WTC11 (cell line): ENCODE measurements around the gene OBSCN. TPM values are rescaled to one million over a fixed set of nuclear protein-coding genes. Genes with fewer than 3 reads are reported as not detected.

Experiments used
- ATAC-seq: fragments of 200-7000 bp; cut with Tn5 transposase; 2 replicates; pipeline ENCODE4 v1.10.0; 2021; ENCODE audit warnings: mild to moderate bottlenecking, moderate library complexity
- CTCF ChIA-PET: fragments of 300-600 bp; sonication (Branson Sonifier 250); formaldehyde crosslinking; loops from one replicate; lab custom pipeline; 2021; ENCODE audit warnings: antibody characterized with exemption; lab: Charles Lee
- POLR2A ChIA-PET: fragments of 350-600 bp; sonication (Branson Sonifier 250); formaldehyde crosslinking; loops from one replicate; lab custom pipeline; 2021; ENCODE audit warnings: antibody characterized with exemption; lab: Charles Lee
- DNase-seq: peaks from one replicate; pipeline ENCODE4 v3.0.0; 2021; ENCODE audit warnings: low spot score
- H3K27ac Mint-ChIP-seq: 2 replicates; pipeline ENCODE4 v1.8.0; 2021; ENCODE audit warnings: mixed read lengths
- H3K27me3 Mint-ChIP-seq: 2 replicates; pipeline ENCODE4 v1.8.0; 2021; ENCODE audit warnings: low read depth, mild to moderate bottlenecking, moderate library complexity, mixed read lengths
- H3K36me3 Mint-ChIP-seq: 2 replicates; pipeline ENCODE4 v1.8.0; 2021; ENCODE audit warnings: mixed read lengths
- H3K4me1 Mint-ChIP-seq: 2 replicates; pipeline ENCODE4 v1.8.0; 2022; ENCODE audit warnings: mixed read lengths
- H3K4me3 Mint-ChIP-seq: 2 replicates; pipeline ENCODE4 v1.8.0; 2021; ENCODE audit warnings: mild to moderate bottlenecking, moderate library complexity, mixed read lengths
- H3K9me3 Mint-ChIP-seq: 2 replicates; pipeline ENCODE4 v1.8.0; 2021; ENCODE audit warnings: mixed read lengths
- EMX1 ChIP-seq: fragments of 250-450 bp; sonication (Bioruptor Pico); IDR thresholded peaks from 2 replicates; pipeline ENCODE4 v1.8.0; 2021; ENCODE audit warnings: mild to moderate bottlenecking
- FOXK1 ChIP-seq: sonication (generic); formaldehyde crosslinking; IDR thresholded peaks from 2 replicates; pipeline ENCODE4 v1.8.0; 2022; ENCODE audit warnings: mild to moderate bottlenecking, moderate library complexity, missing genetic modification reagents
- FOXP1 ChIP-seq: sonication (generic); formaldehyde crosslinking; IDR thresholded peaks from 2 replicates; pipeline ENCODE4 v1.8.0; 2022; ENCODE audit warnings: missing genetic modification reagents, mild to moderate bottlenecking, moderate library complexity, borderline replicate concordance
- KAT7 ChIP-seq: sonication (generic); formaldehyde crosslinking; IDR thresholded peaks from 2 replicates; pipeline ENCODE4 v1.8.1; 2023; ENCODE audit warnings: missing genetic modification reagents, mild to moderate bottlenecking, borderline replicate concordance
- NR2C2 ChIP-seq: sonication (generic); formaldehyde crosslinking; IDR thresholded peaks from 2 replicates; pipeline ENCODE4 v1.8.0; 2022; ENCODE audit warnings: mild to moderate bottlenecking, missing genetic modification reagents
- OVOL2 ChIP-seq: fragments of 250-450 bp; sonication (Bioruptor Pico); IDR thresholded peaks from 2 replicates; pipeline ENCODE4 v1.9.0; 2021; ENCODE audit warnings: mild to moderate bottlenecking, borderline replicate concordance
- RELA ChIP-seq: sonication (generic); formaldehyde crosslinking; IDR thresholded peaks from 2 replicates; pipeline ENCODE4 v1.8.1; 2022; ENCODE audit warnings: missing genetic modification reagents, mild to moderate bottlenecking, borderline replicate concordance
- TEAD4 ChIP-seq: sonication (generic); formaldehyde crosslinking; IDR thresholded peaks from 2 replicates; pipeline ENCODE4 v1.8.0; 2022; ENCODE audit warnings: mild to moderate bottlenecking, missing genetic modification reagents
- ZNF317 ChIP-seq: sonication (generic); formaldehyde crosslinking; IDR thresholded peaks from 2 replicates; pipeline ENCODE4 v1.8.1; 2023; ENCODE audit warnings: low read depth, mild to moderate bottlenecking, moderate library complexity, missing genetic modification reagents, borderline replicate concordance
- ZNF396 ChIP-seq: fragments of 250-450 bp; sonication (Bioruptor Pico); IDR thresholded peaks from 2 replicates; pipeline ENCODE4 v1.8.0; 2021; ENCODE audit warnings: mild to moderate bottlenecking, moderate library complexity, borderline replicate concordance
- ZNF671 ChIP-seq: fragments of 250-450 bp; sonication (Bioruptor Pico); IDR thresholded peaks from 2 replicates; pipeline ENCODE4 v1.8.0; 2021; ENCODE audit warnings: mild to moderate bottlenecking
- total RNA-seq: library from RNA; stranded (reverse); gene quantifications from 3 replicates; pipeline ENCODE4 v1.2.3, GENCODE V29; 2021
- TF ChIP-seq, protein P1 (sequence below): sonication (generic); formaldehyde crosslinking; IDR thresholded peaks from 2 replicates; pipeline ENCODE4 v1.8.0; 2023; ENCODE audit warnings: mild to moderate bottlenecking, missing genetic modification reagents
- TF ChIP-seq, protein P2 (sequence below): sonication (generic); formaldehyde crosslinking; IDR thresholded peaks from 2 replicates; pipeline ENCODE4 v1.8.0; 2022; ENCODE audit warnings: mild to moderate bottlenecking, missing genetic modification reagents
- TF ChIP-seq, protein P3 (sequence below): sonication (generic); formaldehyde crosslinking; IDR thresholded peaks from 2 replicates; pipeline ENCODE4 v1.8.1; 2023; ENCODE audit warnings: mild to moderate bottlenecking, missing genetic modification reagents
- TF ChIP-seq, protein P4 (sequence below): fragments of 250-450 bp; sonication (Bioruptor Pico); IDR thresholded peaks from 2 replicates; pipeline ENCODE4 v1.9.0; 2021; ENCODE audit warnings: mild to moderate bottlenecking, borderline replicate concordance
- TF ChIP-seq, protein P5 (sequence below): fragments of 250-450 bp; sonication (Bioruptor Pico); IDR thresholded peaks from 2 replicates; pipeline ENCODE4 v1.8.0; 2021; ENCODE audit warnings: mild to moderate bottlenecking
- TF ChIP-seq, protein P6 (sequence below): sonication (generic); formaldehyde crosslinking; IDR thresholded peaks from 2 replicates; pipeline ENCODE4 v1.8.1; 2022; ENCODE audit warnings: mild to moderate bottlenecking, moderate library complexity, missing genetic modification reagents
- TF ChIP-seq, protein P7 (sequence below): sonication (generic); formaldehyde crosslinking; IDR thresholded peaks from 2 replicates; pipeline ENCODE4 v1.8.1; 2023; ENCODE audit warnings: mild to moderate bottlenecking, missing genetic modification reagents, borderline replicate concordance

The OBSCN gene
- total RNA-seq, 1 experiment from 2014 or later = 38.8 TPM

DNA sequence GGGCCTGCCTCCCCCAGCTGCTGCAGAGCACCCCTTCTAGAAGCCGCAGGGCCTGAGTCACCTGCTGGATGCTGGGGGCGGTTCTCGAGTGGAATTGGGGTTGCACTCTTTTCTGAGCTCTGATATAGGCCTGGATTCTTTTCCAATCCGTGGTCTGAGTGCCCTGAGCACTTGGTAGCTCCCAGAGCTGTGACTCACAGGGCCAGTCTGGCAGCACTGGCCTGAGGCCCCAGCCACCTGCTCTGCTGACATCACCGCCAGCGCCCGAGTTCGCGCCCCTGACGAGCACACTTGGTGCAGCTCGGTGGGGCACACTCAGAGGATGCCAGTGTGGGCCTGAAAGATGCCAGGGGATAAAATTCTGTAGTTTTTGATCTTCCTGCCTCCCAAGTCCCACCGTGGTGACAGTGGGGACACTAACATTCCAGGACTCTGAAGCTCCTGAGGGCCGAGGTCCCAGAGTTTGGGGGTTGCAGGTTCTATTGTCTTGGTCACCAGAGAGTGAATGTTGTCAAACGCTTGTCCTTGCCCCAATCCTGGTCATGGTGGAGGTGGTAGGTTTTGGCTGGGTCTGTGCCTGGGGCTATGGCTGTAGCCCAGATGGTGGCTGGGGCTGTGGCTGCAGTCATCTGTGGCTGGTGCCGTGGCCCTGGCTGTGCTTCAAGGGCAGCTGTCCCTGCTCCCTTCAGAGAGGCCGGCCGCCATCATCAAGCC, 74.6 kb downstream of the OBSCN start:
- no peak; the same call in 1 of the 2 replicates for ATAC-seq
- Mint-ChIP-seq H3K36me3 (peaks cover 22% of the 10 kb centered on the region), H3K4me3 (no peak overlapping the region), H3K4me1 (no peaks in the 10 kb centered on the region), H3K27me3 (no peaks in the 10 kb centered on the region), H3K27ac (no peak overlapping the region), H3K9me3 (no peaks in the 10 kb centered on the region)
- CTCF ChIA-PET = interaction anchor here (1.1 to 1.9 kb wide), 8 partner anchors 9 to 233 kb away, joined by 3 to 5 read pairs (median 4); partner anchors contain the start of gene IBA57
- POLR2A ChIA-PET = no interaction called here
- TF ChIP-seq FOXP1 (CRISPR knock-in tag) = no peak
- TF ChIP-seq NR2C2 (CRISPR knock-in tag) = no peak
- TF ChIP-seq KAT7 = no peak
- DNase-seq = peak; percentile 10

DNA sequence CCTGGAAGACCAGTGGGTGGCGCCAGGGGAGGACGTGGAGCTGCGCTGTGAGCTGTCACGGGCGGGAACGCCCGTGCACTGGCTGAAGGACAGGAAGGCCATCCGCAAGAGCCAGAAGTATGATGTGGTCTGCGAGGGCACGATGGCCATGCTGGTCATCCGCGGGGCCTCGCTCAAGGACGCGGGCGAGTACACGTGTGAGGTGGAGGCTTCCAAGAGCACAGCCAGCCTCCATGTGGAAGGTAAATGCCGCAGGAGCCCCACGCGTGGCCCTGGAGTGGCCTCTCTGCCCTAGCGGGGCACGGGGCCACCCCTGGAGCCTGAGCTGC, 75.2 kb downstream of the OBSCN start:
- ATAC-seq (peak; percentile 57; the same call in 1 of the 2 replicates), DNase-seq (peak; percentile 48)
- TF ChIP-seq, protein P1, sequence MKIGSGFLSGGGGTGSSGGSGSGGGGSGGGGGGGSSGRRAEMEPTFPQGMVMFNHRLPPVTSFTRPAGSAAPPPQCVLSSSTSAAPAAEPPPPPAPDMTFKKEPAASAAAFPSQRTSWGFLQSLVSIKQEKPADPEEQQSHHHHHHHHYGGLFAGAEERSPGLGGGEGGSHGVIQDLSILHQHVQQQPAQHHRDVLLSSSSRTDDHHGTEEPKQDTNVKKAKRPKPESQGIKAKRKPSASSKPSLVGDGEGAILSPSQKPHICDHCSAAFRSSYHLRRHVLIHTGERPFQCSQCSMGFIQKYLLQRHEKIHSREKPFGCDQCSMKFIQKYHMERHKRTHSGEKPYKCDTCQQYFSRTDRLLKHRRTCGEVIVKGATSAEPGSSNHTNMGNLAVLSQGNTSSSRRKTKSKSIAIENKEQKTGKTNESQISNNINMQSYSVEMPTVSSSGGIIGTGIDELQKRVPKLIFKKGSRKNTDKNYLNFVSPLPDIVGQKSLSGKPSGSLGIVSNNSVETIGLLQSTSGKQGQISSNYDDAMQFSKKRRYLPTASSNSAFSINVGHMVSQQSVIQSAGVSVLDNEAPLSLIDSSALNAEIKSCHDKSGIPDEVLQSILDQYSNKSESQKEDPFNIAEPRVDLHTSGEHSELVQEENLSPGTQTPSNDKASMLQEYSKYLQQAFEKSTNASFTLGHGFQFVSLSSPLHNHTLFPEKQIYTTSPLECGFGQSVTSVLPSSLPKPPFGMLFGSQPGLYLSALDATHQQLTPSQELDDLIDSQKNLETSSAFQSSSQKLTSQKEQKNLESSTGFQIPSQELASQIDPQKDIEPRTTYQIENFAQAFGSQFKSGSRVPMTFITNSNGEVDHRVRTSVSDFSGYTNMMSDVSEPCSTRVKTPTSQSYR = no peak
- TF ChIP-seq, protein P2, sequence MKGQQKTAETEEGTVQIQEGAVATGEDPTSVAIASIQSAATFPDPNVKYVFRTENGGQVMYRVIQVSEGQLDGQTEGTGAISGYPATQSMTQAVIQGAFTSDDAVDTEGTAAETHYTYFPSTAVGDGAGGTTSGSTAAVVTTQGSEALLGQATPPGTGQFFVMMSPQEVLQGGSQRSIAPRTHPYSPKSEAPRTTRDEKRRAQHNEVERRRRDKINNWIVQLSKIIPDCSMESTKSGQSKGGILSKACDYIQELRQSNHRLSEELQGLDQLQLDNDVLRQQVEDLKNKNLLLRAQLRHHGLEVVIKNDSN (CRISPR knock-in tag) = no peak
- TF ChIP-seq ZNF396 (CRISPR knock-in tag) (no peak), OVOL2 (CRISPR knock-in tag) (no peak), FOXK1 (CRISPR knock-in tag) (no peak), RELA (CRISPR knock-in tag) (no peak), ZNF317 (no peak), ZNF671 (CRISPR knock-in tag) (no peak), EMX1 (CRISPR knock-in tag) (no peak), TEAD4 (CRISPR knock-in tag) (no peak)
- TF ChIP-seq, protein P3, sequence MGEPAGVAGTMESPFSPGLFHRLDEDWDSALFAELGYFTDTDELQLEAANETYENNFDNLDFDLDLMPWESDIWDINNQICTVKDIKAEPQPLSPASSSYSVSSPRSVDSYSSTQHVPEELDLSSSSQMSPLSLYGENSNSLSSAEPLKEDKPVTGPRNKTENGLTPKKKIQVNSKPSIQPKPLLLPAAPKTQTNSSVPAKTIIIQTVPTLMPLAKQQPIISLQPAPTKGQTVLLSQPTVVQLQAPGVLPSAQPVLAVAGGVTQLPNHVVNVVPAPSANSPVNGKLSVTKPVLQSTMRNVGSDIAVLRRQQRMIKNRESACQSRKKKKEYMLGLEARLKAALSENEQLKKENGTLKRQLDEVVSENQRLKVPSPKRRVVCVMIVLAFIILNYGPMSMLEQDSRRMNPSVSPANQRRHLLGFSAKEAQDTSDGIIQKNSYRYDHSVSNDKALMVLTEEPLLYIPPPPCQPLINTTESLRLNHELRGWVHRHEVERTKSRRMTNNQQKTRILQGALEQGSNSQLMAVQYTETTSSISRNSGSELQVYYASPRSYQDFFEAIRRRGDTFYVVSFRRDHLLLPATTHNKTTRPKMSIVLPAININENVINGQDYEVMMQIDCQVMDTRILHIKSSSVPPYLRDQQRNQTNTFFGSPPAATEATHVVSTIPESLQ (CRISPR knock-in tag) = no peak
- TF ChIP-seq, protein P4, sequence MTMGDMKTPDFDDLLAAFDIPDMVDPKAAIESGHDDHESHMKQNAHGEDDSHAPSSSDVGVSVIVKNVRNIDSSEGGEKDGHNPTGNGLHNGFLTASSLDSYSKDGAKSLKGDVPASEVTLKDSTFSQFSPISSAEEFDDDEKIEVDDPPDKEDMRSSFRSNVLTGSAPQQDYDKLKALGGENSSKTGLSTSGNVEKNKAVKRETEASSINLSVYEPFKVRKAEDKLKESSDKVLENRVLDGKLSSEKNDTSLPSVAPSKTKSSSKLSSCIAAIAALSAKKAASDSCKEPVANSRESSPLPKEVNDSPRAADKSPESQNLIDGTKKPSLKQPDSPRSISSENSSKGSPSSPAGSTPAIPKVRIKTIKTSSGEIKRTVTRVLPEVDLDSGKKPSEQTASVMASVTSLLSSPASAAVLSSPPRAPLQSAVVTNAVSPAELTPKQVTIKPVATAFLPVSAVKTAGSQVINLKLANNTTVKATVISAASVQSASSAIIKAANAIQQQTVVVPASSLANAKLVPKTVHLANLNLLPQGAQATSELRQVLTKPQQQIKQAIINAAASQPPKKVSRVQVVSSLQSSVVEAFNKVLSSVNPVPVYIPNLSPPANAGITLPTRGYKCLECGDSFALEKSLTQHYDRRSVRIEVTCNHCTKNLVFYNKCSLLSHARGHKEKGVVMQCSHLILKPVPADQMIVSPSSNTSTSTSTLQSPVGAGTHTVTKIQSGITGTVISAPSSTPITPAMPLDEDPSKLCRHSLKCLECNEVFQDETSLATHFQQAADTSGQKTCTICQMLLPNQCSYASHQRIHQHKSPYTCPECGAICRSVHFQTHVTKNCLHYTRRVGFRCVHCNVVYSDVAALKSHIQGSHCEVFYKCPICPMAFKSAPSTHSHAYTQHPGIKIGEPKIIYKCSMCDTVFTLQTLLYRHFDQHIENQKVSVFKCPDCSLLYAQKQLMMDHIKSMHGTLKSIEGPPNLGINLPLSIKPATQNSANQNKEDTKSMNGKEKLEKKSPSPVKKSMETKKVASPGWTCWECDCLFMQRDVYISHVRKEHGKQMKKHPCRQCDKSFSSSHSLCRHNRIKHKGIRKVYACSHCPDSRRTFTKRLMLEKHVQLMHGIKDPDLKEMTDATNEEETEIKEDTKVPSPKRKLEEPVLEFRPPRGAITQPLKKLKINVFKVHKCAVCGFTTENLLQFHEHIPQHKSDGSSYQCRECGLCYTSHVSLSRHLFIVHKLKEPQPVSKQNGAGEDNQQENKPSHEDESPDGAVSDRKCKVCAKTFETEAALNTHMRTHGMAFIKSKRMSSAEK (CRISPR knock-in tag) = no peak
- TF ChIP-seq, protein P5, sequence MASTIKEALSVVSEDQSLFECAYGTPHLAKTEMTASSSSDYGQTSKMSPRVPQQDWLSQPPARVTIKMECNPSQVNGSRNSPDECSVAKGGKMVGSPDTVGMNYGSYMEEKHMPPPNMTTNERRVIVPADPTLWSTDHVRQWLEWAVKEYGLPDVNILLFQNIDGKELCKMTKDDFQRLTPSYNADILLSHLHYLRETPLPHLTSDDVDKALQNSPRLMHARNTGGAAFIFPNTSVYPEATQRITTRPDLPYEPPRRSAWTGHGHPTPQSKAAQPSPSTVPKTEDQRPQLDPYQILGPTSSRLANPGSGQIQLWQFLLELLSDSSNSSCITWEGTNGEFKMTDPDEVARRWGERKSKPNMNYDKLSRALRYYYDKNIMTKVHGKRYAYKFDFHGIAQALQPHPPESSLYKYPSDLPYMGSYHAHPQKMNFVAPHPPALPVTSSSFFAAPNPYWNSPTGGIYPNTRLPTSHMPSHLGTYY (CRISPR knock-in tag) = no peak
- TF ChIP-seq, protein P6, sequence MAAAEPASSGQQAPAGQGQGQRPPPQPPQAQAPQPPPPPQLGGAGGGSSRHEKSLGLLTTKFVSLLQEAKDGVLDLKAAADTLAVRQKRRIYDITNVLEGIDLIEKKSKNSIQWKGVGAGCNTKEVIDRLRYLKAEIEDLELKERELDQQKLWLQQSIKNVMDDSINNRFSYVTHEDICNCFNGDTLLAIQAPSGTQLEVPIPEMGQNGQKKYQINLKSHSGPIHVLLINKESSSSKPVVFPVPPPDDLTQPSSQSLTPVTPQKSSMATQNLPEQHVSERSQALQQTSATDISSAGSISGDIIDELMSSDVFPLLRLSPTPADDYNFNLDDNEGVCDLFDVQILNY (CRISPR knock-in tag) = no peak
- TF ChIP-seq, protein P7, sequence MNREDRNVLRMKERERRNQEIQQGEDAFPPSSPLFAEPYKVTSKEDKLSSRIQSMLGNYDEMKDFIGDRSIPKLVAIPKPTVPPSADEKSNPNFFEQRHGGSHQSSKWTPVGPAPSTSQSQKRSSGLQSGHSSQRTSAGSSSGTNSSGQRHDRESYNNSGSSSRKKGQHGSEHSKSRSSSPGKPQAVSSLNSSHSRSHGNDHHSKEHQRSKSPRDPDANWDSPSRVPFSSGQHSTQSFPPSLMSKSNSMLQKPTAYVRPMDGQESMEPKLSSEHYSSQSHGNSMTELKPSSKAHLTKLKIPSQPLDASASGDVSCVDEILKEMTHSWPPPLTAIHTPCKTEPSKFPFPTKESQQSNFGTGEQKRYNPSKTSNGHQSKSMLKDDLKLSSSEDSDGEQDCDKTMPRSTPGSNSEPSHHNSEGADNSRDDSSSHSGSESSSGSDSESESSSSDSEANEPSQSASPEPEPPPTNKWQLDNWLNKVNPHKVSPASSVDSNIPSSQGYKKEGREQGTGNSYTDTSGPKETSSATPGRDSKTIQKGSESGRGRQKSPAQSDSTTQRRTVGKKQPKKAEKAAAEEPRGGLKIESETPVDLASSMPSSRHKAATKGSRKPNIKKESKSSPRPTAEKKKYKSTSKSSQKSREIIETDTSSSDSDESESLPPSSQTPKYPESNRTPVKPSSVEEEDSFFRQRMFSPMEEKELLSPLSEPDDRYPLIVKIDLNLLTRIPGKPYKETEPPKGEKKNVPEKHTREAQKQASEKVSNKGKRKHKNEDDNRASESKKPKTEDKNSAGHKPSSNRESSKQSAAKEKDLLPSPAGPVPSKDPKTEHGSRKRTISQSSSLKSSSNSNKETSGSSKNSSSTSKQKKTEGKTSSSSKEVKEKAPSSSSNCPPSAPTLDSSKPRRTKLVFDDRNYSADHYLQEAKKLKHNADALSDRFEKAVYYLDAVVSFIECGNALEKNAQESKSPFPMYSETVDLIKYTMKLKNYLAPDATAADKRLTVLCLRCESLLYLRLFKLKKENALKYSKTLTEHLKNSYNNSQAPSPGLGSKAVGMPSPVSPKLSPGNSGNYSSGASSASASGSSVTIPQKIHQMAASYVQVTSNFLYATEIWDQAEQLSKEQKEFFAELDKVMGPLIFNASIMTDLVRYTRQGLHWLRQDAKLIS (CRISPR knock-in tag) = no peak
- peaks cover 22% of the 10 kb centered on the region for H3K36me3 Mint-ChIP-seq
- H3K27me3 Mint-ChIP-seq = no peaks in the 10 kb centered on the region
- CTCF ChIA-PET = interaction anchor here (1.1 to 1.9 kb wide), 8 partner anchors 9 to 232 kb away, joined by 3 to 5 read pairs (median 4); partner anchors contain the start of gene IBA57
- no peak overlapping the region for H3K27ac Mint-ChIP-seq
- no peaks in the 10 kb centered on the region for H3K9me3 Mint-ChIP-seq
- POLR2A ChIA-PET = no interaction called here
- no peaks in the 10 kb centered on the region for H3K4me1 Mint-ChIP-seq
- no peak overlapping the region for H3K4me3 Mint-ChIP-seq
